SK-MEL-5 (cell line): Measurements from ENCODE around the gene SDF2L1. TPM values are rescaled to one million over a fixed set of nuclear protein-coding genes. Genes with fewer than 3 reads are reported as not detected.
A peak's percentile ranks its signal among the peaks of the same experiment; 100 is the strongest.
"Not testable (repeated sequence)": the region's sequence is repeated elsewhere in the genome, so short reads cannot be mapped to it uniquely, and the experiment has no call there.

Experiments used
- DNase-seq: peaks from one replicate; pipeline ENCODE4 v3.0.0-alpha.2; 2016; ENCODE audit warnings: low read depth, low spot score
- in situ Hi-C: cut with HindIII; loops from 2 replicates; pipeline ENCODE4 v1.10.0; 2016; ENCODE audit warnings: low sequenced_read_pairs, high pct_unique_total_duplicates, low pct_unique_long_range_greater_than_20kb
- small RNA-seq, 2 experiments: library from RNA; depleted of rRNA; stranded (forward); fragments of <200 nt; gene quantifications; one replicate each; pipeline ENCODE3, GENCODE V24; 2014
- total RNA-seq: library from RNA; depleted of rRNA; stranded (reverse); fragments of >200 nt; shearing (Covaris generic); gene quantifications from 2 replicates; pipeline ENCODE4 v1.2.3, GENCODE V29; 2014; rRNA removed

SDF2L1 gene
- total RNA-seq, 1 experiment from 2014 or later, result 146 TPM

GRCh38 chr22:21690401-21690801 is 48.3 kb downstream of the SDF2L1 start:
- in situ Hi-C loops, result no loop called here
- peak; percentile 68 for DNase-seq

- in situ Hi-C loops, result no loop called here
- DNase-seq, result no peak
Observed at GRCh38 chr22:21691816-21692215, 49.7 kb downstream of the SDF2L1 start.

GRCh38 chr22:21692856-21693255 is 50.8 kb downstream of the SDF2L1 start:
- in situ Hi-C loops, DNase-seq: not testable (repeated sequence)

GRCh38 chr22:21693333-21693998 is 51.4 kb downstream of the SDF2L1 start:
- DNase-seq, result no peak
- in situ Hi-C loops, result no loop called here

Small RNA genes within 50 kb of the gene (small RNA-seq; reads per million reads assigned to genes)
- 0.27 to 8.5 reads per million in 2 experiments for gene MIR301B

Other genes with a start within 250 kb of the SDF2L1 start
- gene HIC2, start 224.9 kb upstream of the SDF2L1 start, total RNA-seq, result 3.0 and 3.9 TPM in 2 replicates
- gene TMEM191C, start 174.9 kb upstream of the SDF2L1 start, total RNA-seq, result 0.27 and 1.3 TPM in 2 replicates
- gene RIMBP3C, start 90.8 kb upstream of the SDF2L1 start, total RNA-seq, result 0.16 TPM in 1 of 2 replicates, not detected in the other
- gene UBE2L3, start 74.6 kb upstream of the SDF2L1 start, total RNA-seq, result 82.6 and 83.1 TPM in 2 replicates
- gene YDJC, start 12.3 kb upstream of the SDF2L1 start, total RNA-seq, result 32.2 and 34.6 TPM in 2 replicates
- 0.11 TPM in 1 of 2 replicates, not detected in the other for gene CCDC116, start 9.5 kb upstream of the SDF2L1 start, total RNA-seq
- 22.5 and 27.6 TPM in 2 replicates for gene PPIL2, start 23.7 kb downstream of the SDF2L1 start, total RNA-seq
- 0.40 and 2.0 TPM in 2 replicates for gene YPEL1, start 93.5 kb downstream of the SDF2L1 start, total RNA-seq
- gene MAPK1, start 225.3 kb downstream of the SDF2L1 start, total RNA-seq, result 84.3 and 86.6 TPM in 2 replicates